ENCODE results near the gene PLPPR1. TPM values are rescaled to one million over a fixed set of nuclear protein-coding genes. Genes with fewer than 3 reads are reported as not detected.
"Not testable (repeated sequence)": the region's sequence is repeated elsewhere in the genome, so short reads cannot be mapped to it uniquely, and the experiment has no call there.

PLPPR1 gene
- total RNA-seq, 6 experiments from 2014 or later = not detected

DNA sequence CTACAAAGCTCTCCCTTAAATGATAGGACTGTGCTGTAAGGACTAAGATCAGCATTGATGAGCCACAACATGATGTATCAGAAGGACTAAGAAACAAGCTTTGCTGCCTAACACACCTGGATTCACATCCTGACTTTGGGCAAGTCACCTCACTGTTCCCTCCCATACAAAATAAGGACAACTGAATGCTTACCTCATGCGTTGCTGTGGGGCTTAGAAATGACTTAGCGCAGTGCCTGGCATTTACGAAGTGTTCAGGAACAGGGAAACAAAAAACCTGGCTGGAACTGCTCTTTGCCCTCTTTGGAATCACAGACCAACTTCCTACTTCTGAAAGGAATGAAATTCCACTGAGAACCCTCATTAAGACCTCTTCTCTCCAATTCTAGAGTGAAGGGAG lies 242.6 kb downstream of the PLPPR1 start:
- Mint-ChIP-seq H3K4me3 (no peak overlapping the region), H3K9me3 (peaks cover 17% of the 10 kb centered on the region), H3K27ac (no peak overlapping the region), H3K36me3 (ENCODE audit: low read depth) (no peaks in the 10 kb centered on the region), H3K27me3 (ENCODE audit: insufficient read depth) (no peaks in the 10 kb centered on the region), H3K4me1 (ENCODE audit: low read depth) (no peaks in the 10 kb centered on the region)
- TF ChIP-seq, protein P1, sequence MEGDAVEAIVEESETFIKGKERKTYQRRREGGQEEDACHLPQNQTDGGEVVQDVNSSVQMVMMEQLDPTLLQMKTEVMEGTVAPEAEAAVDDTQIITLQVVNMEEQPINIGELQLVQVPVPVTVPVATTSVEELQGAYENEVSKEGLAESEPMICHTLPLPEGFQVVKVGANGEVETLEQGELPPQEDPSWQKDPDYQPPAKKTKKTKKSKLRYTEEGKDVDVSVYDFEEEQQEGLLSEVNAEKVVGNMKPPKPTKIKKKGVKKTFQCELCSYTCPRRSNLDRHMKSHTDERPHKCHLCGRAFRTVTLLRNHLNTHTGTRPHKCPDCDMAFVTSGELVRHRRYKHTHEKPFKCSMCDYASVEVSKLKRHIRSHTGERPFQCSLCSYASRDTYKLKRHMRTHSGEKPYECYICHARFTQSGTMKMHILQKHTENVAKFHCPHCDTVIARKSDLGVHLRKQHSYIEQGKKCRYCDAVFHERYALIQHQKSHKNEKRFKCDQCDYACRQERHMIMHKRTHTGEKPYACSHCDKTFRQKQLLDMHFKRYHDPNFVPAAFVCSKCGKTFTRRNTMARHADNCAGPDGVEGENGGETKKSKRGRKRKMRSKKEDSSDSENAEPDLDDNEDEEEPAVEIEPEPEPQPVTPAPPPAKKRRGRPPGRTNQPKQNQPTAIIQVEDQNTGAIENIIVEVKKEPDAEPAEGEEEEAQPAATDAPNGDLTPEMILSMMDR (IDR thresholded peaks at IDR 0.05) = no peak
- no peak for DNase-seq

DNA sequence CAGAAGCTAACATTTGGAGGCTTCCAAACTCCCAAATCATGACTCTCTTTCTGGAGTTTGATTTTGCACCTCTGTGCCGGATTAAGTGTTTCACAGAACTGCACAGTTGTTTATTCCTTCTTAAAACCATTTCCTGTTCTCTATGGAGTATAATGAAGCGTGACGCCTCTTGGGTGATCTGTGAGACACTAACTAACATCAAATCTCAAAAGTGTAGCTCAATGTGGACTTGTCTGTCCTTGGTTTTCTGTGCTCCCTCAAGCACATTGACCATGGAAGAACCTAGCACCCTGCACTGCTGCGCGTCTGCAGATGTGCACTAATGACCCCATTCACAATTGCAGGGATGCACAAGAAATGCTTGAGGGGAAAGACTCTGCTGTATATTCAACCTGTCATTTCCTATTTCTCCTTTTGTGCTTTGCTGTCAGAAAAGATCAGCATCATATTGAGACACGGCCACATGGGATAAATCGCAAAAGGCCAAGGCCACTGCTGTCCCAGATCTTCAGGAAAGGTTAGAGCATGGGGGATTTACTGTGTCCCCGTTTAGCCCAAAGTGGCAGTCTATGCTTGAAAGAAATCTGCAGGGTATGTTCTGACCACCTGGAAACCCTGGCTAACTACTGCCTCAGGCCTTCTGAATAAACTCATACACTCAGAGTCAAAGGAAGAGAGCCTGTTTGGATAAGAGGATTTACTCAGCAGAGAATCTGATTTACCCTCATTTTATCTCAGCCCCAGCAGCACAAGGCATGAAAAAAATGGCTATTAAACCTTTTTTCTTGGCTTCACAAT lies 246.6 kb downstream of the PLPPR1 start:
- H3K27me3 Mint-ChIP-seq (ENCODE audit: insufficient read depth) = no peaks in the 10 kb centered on the region
- DNase-seq = no peak
- H3K9me3 Mint-ChIP-seq = peaks cover 41% of the 10 kb centered on the region
- no peak overlapping the region for H3K27ac Mint-ChIP-seq
- no peaks in the 10 kb centered on the region for H3K36me3 Mint-ChIP-seq (ENCODE audit: low read depth)
- H3K4me1 Mint-ChIP-seq (ENCODE audit: low read depth) = no peaks in the 10 kb centered on the region
- no peak overlapping the region for H3K4me3 Mint-ChIP-seq
- TF ChIP-seq, protein P1 (IDR thresholded peaks at IDR 0.05) = no peak

DNA sequence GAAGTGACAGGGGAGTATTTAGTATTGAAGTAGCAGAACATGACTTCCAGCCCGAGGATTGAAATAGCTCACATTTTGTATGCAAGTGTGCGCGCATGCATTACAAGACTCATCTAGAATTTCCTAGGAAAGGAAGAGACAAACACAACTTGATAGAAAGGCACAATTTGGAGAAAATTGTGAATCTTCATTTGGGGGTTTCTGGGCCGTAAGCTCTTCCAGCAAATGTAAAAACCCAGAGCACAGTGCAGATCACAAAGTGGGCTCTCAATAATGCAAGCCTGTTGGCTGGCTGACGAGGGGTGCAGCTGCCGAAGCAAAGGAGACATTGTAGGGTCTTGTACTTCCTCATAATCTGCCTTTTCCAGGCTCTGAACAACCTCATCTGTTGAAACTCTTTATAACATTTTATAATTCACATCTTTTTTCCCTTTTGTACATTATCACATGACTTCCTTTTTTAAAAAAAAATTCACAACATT lies 247.3 kb downstream of the PLPPR1 start:
- no peaks in the 10 kb centered on the region for H3K36me3 Mint-ChIP-seq (ENCODE audit: low read depth)
- H3K27me3 Mint-ChIP-seq (ENCODE audit: insufficient read depth) = no peaks in the 10 kb centered on the region
- H3K4me3 Mint-ChIP-seq = no peak overlapping the region
- no peak for DNase-seq
- H3K27ac Mint-ChIP-seq = no peak overlapping the region
- H3K9me3 Mint-ChIP-seq = peaks cover 47% of the 10 kb centered on the region
- TF ChIP-seq, protein P1 (IDR thresholded peaks at IDR 0.05) = no peak
- no peaks in the 10 kb centered on the region for H3K4me1 Mint-ChIP-seq (ENCODE audit: low read depth)

DNA sequence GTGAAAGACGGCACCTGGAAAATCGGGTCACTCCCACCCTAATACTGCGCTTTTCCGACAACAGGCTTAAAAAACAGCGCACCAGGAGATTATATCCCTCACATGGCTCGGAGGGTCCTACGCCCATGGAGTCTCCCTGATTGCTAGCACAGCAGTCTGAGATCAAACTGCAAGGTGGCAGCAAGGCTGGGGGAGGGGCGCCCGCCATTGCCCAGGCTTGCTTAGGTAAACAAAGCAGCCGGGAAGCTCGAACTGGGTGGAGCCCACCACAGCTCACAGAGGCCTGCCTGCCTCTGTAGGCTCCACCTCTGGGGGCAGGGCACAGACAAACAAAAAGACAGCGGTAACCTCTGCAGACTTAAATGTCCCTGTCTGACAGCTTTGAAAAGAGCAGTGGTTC lies 262.5 kb downstream of the PLPPR1 start:
- not testable (repeated sequence) for H3K27me3 Mint-ChIP-seq (ENCODE audit: insufficient read depth); H3K4me3 Mint-ChIP-seq; H3K4me1 Mint-ChIP-seq (ENCODE audit: low read depth); H3K36me3 Mint-ChIP-seq (ENCODE audit: low read depth); H3K27ac Mint-ChIP-seq; H3K9me3 Mint-ChIP-seq; DNase-seq

DNA sequence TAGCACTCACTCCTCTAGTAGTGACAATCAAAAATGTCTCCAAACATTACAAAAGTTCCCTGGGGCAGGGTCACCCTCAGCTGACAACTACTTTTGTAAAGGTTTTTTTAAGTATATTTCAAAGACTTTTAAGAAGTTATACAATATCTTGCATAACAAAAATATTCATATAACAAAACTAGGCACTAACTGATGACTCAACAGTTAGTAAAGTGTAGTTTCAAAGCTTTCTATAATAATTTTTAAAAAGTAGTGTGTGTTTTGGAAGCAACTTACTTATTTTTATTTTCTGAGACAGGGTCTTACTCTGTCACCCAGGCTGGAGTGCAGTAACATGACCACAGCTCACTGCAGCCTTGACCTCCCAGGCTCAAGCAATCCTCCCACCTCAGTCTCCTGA lies 271.4 kb downstream of the PLPPR1 start:
- DNase-seq = no peak
- Mint-ChIP-seq H3K4me3 (no peak overlapping the region), H3K27ac (no peak overlapping the region), H3K36me3 (ENCODE audit: low read depth) (no peaks in the 10 kb centered on the region), H3K4me1 (ENCODE audit: low read depth) (no peaks in the 10 kb centered on the region), H3K27me3 (ENCODE audit: insufficient read depth) (peaks cover 9% of the 10 kb centered on the region), H3K9me3 (no peaks in the 10 kb centered on the region)
- TF ChIP-seq, protein P1 (IDR thresholded peaks at IDR 0.05) = no peak

DNA sequence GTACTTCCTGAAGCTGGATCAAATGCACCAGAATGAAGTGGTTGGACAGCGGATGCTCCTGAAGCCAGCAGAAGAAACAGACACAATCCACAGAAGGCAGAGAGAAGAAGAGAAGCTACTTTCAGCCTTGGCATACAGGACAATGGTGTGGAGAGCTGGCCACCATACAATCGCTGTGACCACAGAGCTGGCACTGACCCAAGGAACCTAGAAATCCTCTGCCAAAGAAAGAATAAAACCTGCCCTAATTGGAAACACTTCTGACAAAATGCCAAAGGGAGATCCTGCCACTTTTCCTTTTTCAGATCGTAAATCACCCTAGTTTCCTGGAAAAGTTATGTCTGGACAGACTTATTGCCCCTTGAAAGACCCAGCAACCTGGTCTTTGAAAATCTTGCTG lies 278.5 kb downstream of the PLPPR1 start:
- Mint-ChIP-seq H3K27me3 (ENCODE audit: insufficient read depth) (peaks cover 14% of the 10 kb centered on the region), H3K36me3 (ENCODE audit: low read depth) (no peaks in the 10 kb centered on the region), H3K4me1 (ENCODE audit: low read depth) (no peaks in the 10 kb centered on the region), H3K27ac (no peak overlapping the region), H3K4me3 (no peak overlapping the region), H3K9me3 (no peaks in the 10 kb centered on the region)
- DNase-seq = no peak
- TF ChIP-seq, protein P1 (IDR thresholded peaks at IDR 0.05) = no peak

All from HFFc6 (cell line).